Measurements from ENCODE around the gene SRPK3.

Gene SRPK3

GRCh38 chrX:153821066-153821465 lies 40.2 kb downstream of the SRPK3 start:
- Histone ChIP-seq H2BK5ac (ENCODE audit: low read length) (no peak overlapping the region), H3K36me3 (replicated peaks in 1 of 2; ENCODE audit: control insufficient read depth in 2 of 2, insufficient read depth in 2 of 2, low read length in 2 of 2) (peaks cover 0 to 6% of the 10 kb centered on the region in 2 donors), H3K27ac (replicated peaks; ENCODE audit: low read length) (no peak overlapping the region), H3K9me3 (replicated peaks in 1 of 2; ENCODE audit: control insufficient read depth in 2 of 2, insufficient read depth in 1 of 2, low read depth in 1 of 2, low read length in 2 of 2) (no peaks in the 10 kb centered on the region), H3K27me3 (ENCODE audit: control insufficient read depth in 3 of 3, insufficient read depth in 3 of 3, low read depth in 1 of 3, low read length in 3 of 3) (peaks cover 0 to 13% (median 0%) of the 10 kb centered on the region in 3 experiments), H3K9ac (ENCODE audit: low read depth, low read length, poor library complexity) (no peak overlapping the region), H3K18ac (ENCODE audit: low read length) (no peak overlapping the region), H2BK15ac (ENCODE audit: low read length) (no peak overlapping the region), H3K79me1 (ENCODE audit: low read depth, low read length) (no peaks in the 10 kb centered on the region), H4K8ac (ENCODE audit: low read depth, low read length) (no peak overlapping the region), H2BK12ac (ENCODE audit: low read length) (no peak overlapping the region), H4K91ac (ENCODE audit: low read depth, low read length, poor library complexity) (no peak overlapping the region), H2AK5ac (ENCODE audit: low read depth, low read length) (no peak overlapping the region), H3K23ac (ENCODE audit: low read depth, low read length, poor library complexity) (no peak overlapping the region), H3K4me2 (ENCODE audit: insufficient read depth, low read length, poor library complexity, severe bottlenecking) (no peak overlapping the region), H3K4ac (ENCODE audit: low read length) (no peak overlapping the region), H3K4me3 (ENCODE audit: low read length in 2 of 2) (no peak overlapping the region), H3K14ac (ENCODE audit: low read length) (no peak overlapping the region), H2BK120ac (ENCODE audit: low read depth, low read length) (no peak overlapping the region), H2AFZ (ENCODE audit: low read length) (no peak overlapping the region), H3K4me1 (ENCODE audit: control insufficient read depth in 2 of 2, insufficient read depth in 1 of 2, low read depth in 1 of 2, low read length in 2 of 2) (peaks cover 5 to 6% of the 10 kb centered on the region in 2 donors)
- no peak for DNase-seq (ENCODE audit: low spot score)
- no CpG with 5 or more reads among the region's 9 CpGs for WGBS, 2 donors (ENCODE audit: extremely low coverage in 2 of 2, insufficient read length in 2 of 2, insufficient replicate concordance in 1 of 2)

GRCh38 chrX:153824348-153824747 lies 43.5 kb downstream of the SRPK3 start:
- H3K4me3 ChIP-seq (ENCODE audit: low read length in 2 of 2) = no peak overlapping the region
- peaks cover 0 to 19% (median 10%) of the 10 kb centered on the region in 3 experiments for H3K27me3 ChIP-seq (ENCODE audit: control insufficient read depth in 3 of 3, insufficient read depth in 3 of 3, low read depth in 1 of 3, low read length in 3 of 3)
- no peaks in the 10 kb centered on the region for H3K79me1 ChIP-seq (ENCODE audit: low read depth, low read length)
- no peak for DNase-seq (ENCODE audit: low spot score)
- H3K9me3 ChIP-seq (replicated peaks in 1 of 2; ENCODE audit: control insufficient read depth in 2 of 2, insufficient read depth in 1 of 2, low read depth in 1 of 2, low read length in 2 of 2) = no peaks in the 10 kb centered on the region
- no peak overlapping the region for H2BK15ac ChIP-seq (ENCODE audit: low read length)
- no peak overlapping the region for H2AFZ ChIP-seq (ENCODE audit: low read length)
- no peak overlapping the region for H3K27ac ChIP-seq (replicated peaks; ENCODE audit: low read length)
- H3K36me3 ChIP-seq (replicated peaks in 1 of 2; ENCODE audit: control insufficient read depth in 2 of 2, insufficient read depth in 2 of 2, low read length in 2 of 2) = peaks cover 0 to 15% of the 10 kb centered on the region in 2 donors
- H4K91ac ChIP-seq (ENCODE audit: low read depth, low read length, poor library complexity) = no peak overlapping the region
- no peak overlapping the region for H2BK12ac ChIP-seq (ENCODE audit: low read length)
- H3K4me1 ChIP-seq (ENCODE audit: control insufficient read depth in 2 of 2, insufficient read depth in 1 of 2, low read depth in 1 of 2, low read length in 2 of 2) = peaks cover 0 to 10% of the 10 kb centered on the region in 2 donors
- H3K9ac ChIP-seq (ENCODE audit: low read depth, low read length, poor library complexity) = no peak overlapping the region
- H3K18ac ChIP-seq (ENCODE audit: low read length) = no peak overlapping the region
- no peak overlapping the region for H3K23ac ChIP-seq (ENCODE audit: low read depth, low read length, poor library complexity)
- H2BK5ac ChIP-seq (ENCODE audit: low read length) = no peak overlapping the region
- H2BK120ac ChIP-seq (ENCODE audit: low read depth, low read length) = no peak overlapping the region
- no peak overlapping the region for H3K14ac ChIP-seq (ENCODE audit: low read length)
- no peak overlapping the region for H2AK5ac ChIP-seq (ENCODE audit: low read depth, low read length)
- no CpG with 5 or more reads among the region's 10 CpGs for WGBS, 2 donors (ENCODE audit: extremely low coverage in 2 of 2, insufficient read length in 2 of 2, insufficient replicate concordance in 1 of 2)
- no peak overlapping the region for H3K4me2 ChIP-seq (ENCODE audit: insufficient read depth, low read length, poor library complexity, severe bottlenecking)
- H3K4ac ChIP-seq (ENCODE audit: low read length) = no peak overlapping the region
- H4K8ac ChIP-seq (ENCODE audit: low read depth, low read length) = no peak overlapping the region

- H3K14ac ChIP-seq (ENCODE audit: low read length) = no peak overlapping the region
- H3K9ac ChIP-seq (ENCODE audit: low read depth, low read length, poor library complexity) = no peak overlapping the region
- H2BK15ac ChIP-seq (ENCODE audit: low read length) = no peak overlapping the region
- no peak overlapping the region for H2BK12ac ChIP-seq (ENCODE audit: low read length)
- H3K4ac ChIP-seq (ENCODE audit: low read length) = no peak overlapping the region
- H3K23ac ChIP-seq (ENCODE audit: low read depth, low read length, poor library complexity) = no peak overlapping the region
- no peak overlapping the region for H3K4me2 ChIP-seq (ENCODE audit: insufficient read depth, low read length, poor library complexity, severe bottlenecking)
- peaks cover 0 to 16% (median 14%) of the 10 kb centered on the region in 3 experiments for H3K27me3 ChIP-seq (ENCODE audit: control insufficient read depth in 3 of 3, insufficient read depth in 3 of 3, low read depth in 1 of 3, low read length in 3 of 3)
- H3K4me1 ChIP-seq (ENCODE audit: control insufficient read depth in 2 of 2, insufficient read depth in 1 of 2, low read depth in 1 of 2, low read length in 2 of 2) = peaks cover 0 to 5% of the 10 kb centered on the region in 2 donors
- H3K18ac ChIP-seq (ENCODE audit: low read length) = no peak overlapping the region
- H3K9me3 ChIP-seq (replicated peaks in 1 of 2; ENCODE audit: control insufficient read depth in 2 of 2, insufficient read depth in 1 of 2, low read depth in 1 of 2, low read length in 2 of 2) = no peaks in the 10 kb centered on the region
- H4K8ac ChIP-seq (ENCODE audit: low read depth, low read length) = no peak overlapping the region
- no peak overlapping the region for H2BK120ac ChIP-seq (ENCODE audit: low read depth, low read length)
- no peak overlapping the region for H2BK5ac ChIP-seq (ENCODE audit: low read length)
- no peak overlapping the region for H4K91ac ChIP-seq (ENCODE audit: low read depth, low read length, poor library complexity)
- peaks cover 0 to 15% of the 10 kb centered on the region in 2 donors for H3K36me3 ChIP-seq (replicated peaks in 1 of 2; ENCODE audit: control insufficient read depth in 2 of 2, insufficient read depth in 2 of 2, low read length in 2 of 2)
- H2AK5ac ChIP-seq (ENCODE audit: low read depth, low read length) = no peak overlapping the region
- DNase-seq (ENCODE audit: low spot score) = no peak
- WGBS, 2 donors (ENCODE audit: extremely low coverage in 2 of 2, insufficient read length in 2 of 2, insufficient replicate concordance in 1 of 2) = no CpG with 5 or more reads among the region's 8 CpGs
- no peak overlapping the region for H3K4me3 ChIP-seq (ENCODE audit: low read length in 2 of 2)
- no peak overlapping the region for H3K27ac ChIP-seq (replicated peaks; ENCODE audit: low read length)
- no peak overlapping the region for H2AFZ ChIP-seq (ENCODE audit: low read length)
- H3K79me1 ChIP-seq (ENCODE audit: low read depth, low read length) = no peaks in the 10 kb centered on the region
Observed at GRCh38 chrX:153825042-153825441, 44.2 kb downstream of the SRPK3 start.

- Histone ChIP-seq H2AK5ac (ENCODE audit: low read depth, low read length) (no peak overlapping the region), H3K18ac (ENCODE audit: low read length) (no peak overlapping the region), H2BK12ac (ENCODE audit: low read length) (no peak overlapping the region), H2AFZ (ENCODE audit: low read length) (no peak overlapping the region), H3K9ac (ENCODE audit: low read depth, low read length, poor library complexity) (no peak overlapping the region), H2BK120ac (ENCODE audit: low read depth, low read length) (no peak overlapping the region), H3K4me2 (ENCODE audit: insufficient read depth, low read length, poor library complexity, severe bottlenecking) (no peak overlapping the region), H4K91ac (ENCODE audit: low read depth, low read length, poor library complexity) (no peak overlapping the region), H3K4me1 (ENCODE audit: control insufficient read depth in 2 of 2, insufficient read depth in 1 of 2, low read depth in 1 of 2, low read length in 2 of 2) (peaks cover 5 to 6% of the 10 kb centered on the region in 2 donors), H3K4me3 (ENCODE audit: low read length in 2 of 2) (no peak overlapping the region), H2BK5ac (ENCODE audit: low read length) (no peak overlapping the region), H3K4ac (ENCODE audit: low read length) (no peak overlapping the region), H3K79me1 (ENCODE audit: low read depth, low read length) (no peaks in the 10 kb centered on the region), H2BK15ac (ENCODE audit: low read length) (no peak overlapping the region), H3K23ac (ENCODE audit: low read depth, low read length, poor library complexity) (no peak overlapping the region), H3K36me3 (replicated peaks in 1 of 2; ENCODE audit: control insufficient read depth in 2 of 2, insufficient read depth in 2 of 2, low read length in 2 of 2) (peaks cover 0 to 15% of the 10 kb centered on the region in 2 donors), H3K14ac (ENCODE audit: low read length) (no peak overlapping the region), H3K27ac (replicated peaks; ENCODE audit: low read length) (no peak overlapping the region), H3K27me3 (ENCODE audit: control insufficient read depth in 3 of 3, insufficient read depth in 3 of 3, low read depth in 1 of 3, low read length in 3 of 3) (peaks cover 0 to 17% (median 16%) of the 10 kb centered on the region in 3 experiments), H4K8ac (ENCODE audit: low read depth, low read length) (no peak overlapping the region), H3K9me3 (replicated peaks in 1 of 2; ENCODE audit: control insufficient read depth in 2 of 2, insufficient read depth in 1 of 2, low read depth in 1 of 2, low read length in 2 of 2) (no peaks in the 10 kb centered on the region)
- no peak for DNase-seq (ENCODE audit: low spot score)
- no CpG with 5 or more reads among the region's 3 CpGs for WGBS, 2 donors (ENCODE audit: extremely low coverage in 2 of 2, insufficient read length in 2 of 2, insufficient replicate concordance in 1 of 2)
Observed at GRCh38 chrX:153827016-153827415, 46.2 kb downstream of the SRPK3 start.

Measured in neuronal stem cell (in vitro differentiated cells).